ENCODE measurements around the gene FLT3LG.

FLT3LG gene

GRCh38 chr19:49512970-49513745 is 39.1 kb downstream of the FLT3LG start:
- TF ChIP-seq EZH2phosphoT487 (IDR thresholded peaks at IDR 0.05; ENCODE audit: low read depth), result no peak
- TF ChIP-seq, protein P1, sequence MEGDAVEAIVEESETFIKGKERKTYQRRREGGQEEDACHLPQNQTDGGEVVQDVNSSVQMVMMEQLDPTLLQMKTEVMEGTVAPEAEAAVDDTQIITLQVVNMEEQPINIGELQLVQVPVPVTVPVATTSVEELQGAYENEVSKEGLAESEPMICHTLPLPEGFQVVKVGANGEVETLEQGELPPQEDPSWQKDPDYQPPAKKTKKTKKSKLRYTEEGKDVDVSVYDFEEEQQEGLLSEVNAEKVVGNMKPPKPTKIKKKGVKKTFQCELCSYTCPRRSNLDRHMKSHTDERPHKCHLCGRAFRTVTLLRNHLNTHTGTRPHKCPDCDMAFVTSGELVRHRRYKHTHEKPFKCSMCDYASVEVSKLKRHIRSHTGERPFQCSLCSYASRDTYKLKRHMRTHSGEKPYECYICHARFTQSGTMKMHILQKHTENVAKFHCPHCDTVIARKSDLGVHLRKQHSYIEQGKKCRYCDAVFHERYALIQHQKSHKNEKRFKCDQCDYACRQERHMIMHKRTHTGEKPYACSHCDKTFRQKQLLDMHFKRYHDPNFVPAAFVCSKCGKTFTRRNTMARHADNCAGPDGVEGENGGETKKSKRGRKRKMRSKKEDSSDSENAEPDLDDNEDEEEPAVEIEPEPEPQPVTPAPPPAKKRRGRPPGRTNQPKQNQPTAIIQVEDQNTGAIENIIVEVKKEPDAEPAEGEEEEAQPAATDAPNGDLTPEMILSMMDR (IDR thresholded peaks at IDR 0.05; ENCODE audit: low read depth, low read length), result no peak
- H3K79me2 ChIP-seq (ENCODE audit: low read length), result no peaks in the 10 kb centered on the region
- H3K9me3 ChIP-seq (ENCODE audit: insufficient read depth, low read length), result no peaks in the 10 kb centered on the region
- peak overlapping the region; percentile 77 for H3K9ac ChIP-seq (ENCODE audit: low read length)
- H4K20me1 ChIP-seq (ENCODE audit: insufficient read depth, low read length), result no peaks in the 10 kb centered on the region
- H3K4me3 ChIP-seq (ENCODE audit: low read length), result peak overlapping the region; percentile 83
- peak overlapping the region; percentile 83 for H3K4me2 ChIP-seq (ENCODE audit: low read length)
- H3K27me3 ChIP-seq (ENCODE audit: low read depth, low read length), result no peaks in the 10 kb centered on the region
- peaks cover 9% of the 10 kb centered on the region for H3K4me1 ChIP-seq (ENCODE audit: low read length)
- H3K27ac ChIP-seq (ENCODE audit: low read length), result no peak overlapping the region
- no peaks in the 10 kb centered on the region for H3K36me3 ChIP-seq (replicated peaks; ENCODE audit: low read depth, low read length)
- peak overlapping the region; percentile 91 for H2AFZ ChIP-seq (ENCODE audit: low read depth, low read length)

GRCh38 chr19:49513746-49514118 is 39.7 kb downstream of the FLT3LG start:
- TF ChIP-seq, protein P1 (IDR thresholded peaks at IDR 0.05; ENCODE audit: low read depth, low read length), result no peak
- TF ChIP-seq EZH2phosphoT487 (IDR thresholded peaks at IDR 0.05; ENCODE audit: low read depth), result no peak
- Histone ChIP-seq H3K36me3 (replicated peaks; ENCODE audit: low read depth, low read length) (no peaks in the 10 kb centered on the region), H2AFZ (ENCODE audit: low read depth, low read length) (no peak overlapping the region; the same call in 1 of the 2 replicates), H3K4me3 (ENCODE audit: low read length) (peak overlapping the region; percentile 83), H4K20me1 (ENCODE audit: insufficient read depth, low read length) (no peaks in the 10 kb centered on the region), H3K79me2 (ENCODE audit: low read length) (no peaks in the 10 kb centered on the region), H3K9me3 (ENCODE audit: insufficient read depth, low read length) (no peaks in the 10 kb centered on the region), H3K27ac (ENCODE audit: low read length) (no peak overlapping the region), H3K9ac (ENCODE audit: low read length) (peak overlapping the region; percentile 77), H3K4me1 (ENCODE audit: low read length) (peaks cover 9% of the 10 kb centered on the region), H3K4me2 (ENCODE audit: low read length) (peak overlapping the region; percentile 83), H3K27me3 (ENCODE audit: low read depth, low read length) (no peaks in the 10 kb centered on the region)

DNA sequence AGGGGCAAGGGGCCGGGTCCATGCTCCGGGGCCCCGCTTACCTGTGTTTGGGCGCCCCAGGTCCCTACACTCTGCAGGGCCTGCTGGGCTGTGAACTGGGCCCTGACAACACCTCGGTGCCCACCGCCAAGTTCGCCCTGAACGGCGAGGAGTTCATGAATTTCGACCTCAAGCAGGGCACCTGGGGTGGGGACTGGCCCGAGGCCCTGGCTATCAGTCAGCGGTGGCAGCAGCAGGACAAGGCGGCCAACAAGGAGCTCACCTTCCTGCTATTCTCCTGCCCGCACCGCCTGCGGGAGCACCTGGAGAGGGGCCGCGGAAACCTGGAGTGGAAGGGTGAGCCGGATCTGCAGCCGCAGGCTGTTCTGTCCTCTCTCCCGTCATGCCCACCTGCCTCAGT is 40.1 kb downstream of the FLT3LG start:
- Histone ChIP-seq H3K27ac (ENCODE audit: low read length) (no peak overlapping the region), H3K4me1 (ENCODE audit: low read length) (peaks cover 9% of the 10 kb centered on the region)

DNA sequence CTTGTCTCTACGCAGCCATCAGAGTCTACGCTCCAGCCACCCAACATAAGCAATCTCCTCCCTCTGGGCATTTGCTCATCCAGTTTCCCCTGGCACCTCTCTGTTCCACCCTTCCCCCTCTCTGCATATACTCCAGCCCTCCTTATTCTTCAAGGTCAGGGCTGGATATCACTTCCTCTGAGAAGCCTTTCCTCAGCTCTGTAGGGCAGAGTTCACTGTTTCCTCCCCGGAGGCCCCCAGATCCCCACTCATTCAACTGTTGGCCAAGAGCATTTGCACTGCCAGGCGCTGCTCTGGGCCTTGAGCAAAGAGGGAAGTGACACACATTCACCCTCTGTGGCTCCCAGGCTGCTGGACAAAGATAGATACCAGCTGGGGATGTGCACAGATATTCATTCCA is 41.8 kb downstream of the FLT3LG start:
- H3K9me3 ChIP-seq (ENCODE audit: insufficient read depth, low read length), result no peaks in the 10 kb centered on the region
- no peak overlapping the region for H3K4me3 ChIP-seq (ENCODE audit: low read length)
- no peak overlapping the region for H3K27ac ChIP-seq (ENCODE audit: low read length)
- peaks cover 9% of the 10 kb centered on the region for H3K4me1 ChIP-seq (ENCODE audit: low read length)
- no peaks in the 10 kb centered on the region for H3K36me3 ChIP-seq (replicated peaks; ENCODE audit: low read depth, low read length)
- no peaks in the 10 kb centered on the region for H3K27me3 ChIP-seq (ENCODE audit: low read depth, low read length)
- no peak overlapping the region for H3K4me2 ChIP-seq (ENCODE audit: low read length)
- H3K9ac ChIP-seq (ENCODE audit: low read length), result no peak overlapping the region
- no peaks in the 10 kb centered on the region for H3K79me2 ChIP-seq (ENCODE audit: low read length)
- H4K20me1 ChIP-seq (ENCODE audit: insufficient read depth, low read length), result no peaks in the 10 kb centered on the region
- H2AFZ ChIP-seq (ENCODE audit: low read depth, low read length), result no peak overlapping the region
- TF ChIP-seq, protein P1 (IDR thresholded peaks at IDR 0.05; ENCODE audit: low read depth, low read length), result no peak
- no peak for TF ChIP-seq EZH2phosphoT487 (IDR thresholded peaks at IDR 0.05; ENCODE audit: low read depth)

More for the DNA sequence above, 40.1 kb downstream of the FLT3LG start:
- H3K9me3 ChIP-seq (ENCODE audit: insufficient read depth, low read length), result no peaks in the 10 kb centered on the region
- H3K9ac ChIP-seq (ENCODE audit: low read length), result no peak overlapping the region
- no peaks in the 10 kb centered on the region for H3K36me3 ChIP-seq (replicated peaks; ENCODE audit: low read depth, low read length)
- peak overlapping the region; percentile 83 for H3K4me2 ChIP-seq (ENCODE audit: low read length)
- no peaks in the 10 kb centered on the region for H3K79me2 ChIP-seq (ENCODE audit: low read length)
- H4K20me1 ChIP-seq (ENCODE audit: insufficient read depth, low read length), result no peaks in the 10 kb centered on the region
- H3K4me3 ChIP-seq (ENCODE audit: low read length), result peak overlapping the region; percentile 83
- no peak overlapping the region for H2AFZ ChIP-seq (ENCODE audit: low read depth, low read length)
- no peaks in the 10 kb centered on the region for H3K27me3 ChIP-seq (ENCODE audit: low read depth, low read length)
- TF ChIP-seq EZH2phosphoT487 (IDR thresholded peaks at IDR 0.05; ENCODE audit: low read depth), result no peak
- TF ChIP-seq, protein P1 (IDR thresholded peaks at IDR 0.05; ENCODE audit: low read depth, low read length), result no peak

Measured in OCI-LY3 (cell line).